ENCODE data around the gene SHISA9. TPM values are rescaled to one million over a fixed set of nuclear protein-coding genes. Genes with fewer than 3 reads are reported as not detected.

Gene SHISA9
- polyA plus RNA-seq, 4 donors: 2.8 to 6.2 (median 4.0) TPM

DNA sequence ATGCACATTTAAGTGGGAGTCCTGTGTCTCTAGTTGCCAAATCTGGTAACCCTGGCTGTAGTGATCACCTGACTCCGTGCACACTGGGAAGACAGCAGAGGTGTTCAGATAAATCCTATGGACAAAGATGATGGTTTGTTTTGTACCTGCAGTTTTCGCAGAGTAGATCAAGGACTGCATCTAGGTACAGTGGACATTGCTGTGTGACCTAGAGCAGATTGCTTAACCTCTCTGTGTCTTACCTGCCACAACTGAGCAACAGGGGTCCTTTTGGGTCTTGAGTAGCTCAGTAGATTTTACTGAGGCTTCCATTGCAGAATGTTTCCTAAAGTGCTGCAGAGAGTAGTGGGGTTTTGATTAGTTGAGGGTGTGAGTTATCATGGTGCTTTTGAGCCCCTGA, 160.8 kb downstream of the SHISA9 start:
- DNase-seq (ENCODE audit: low read depth in 4 of 4, low spot score in 2 of 4): no peak

DNA sequence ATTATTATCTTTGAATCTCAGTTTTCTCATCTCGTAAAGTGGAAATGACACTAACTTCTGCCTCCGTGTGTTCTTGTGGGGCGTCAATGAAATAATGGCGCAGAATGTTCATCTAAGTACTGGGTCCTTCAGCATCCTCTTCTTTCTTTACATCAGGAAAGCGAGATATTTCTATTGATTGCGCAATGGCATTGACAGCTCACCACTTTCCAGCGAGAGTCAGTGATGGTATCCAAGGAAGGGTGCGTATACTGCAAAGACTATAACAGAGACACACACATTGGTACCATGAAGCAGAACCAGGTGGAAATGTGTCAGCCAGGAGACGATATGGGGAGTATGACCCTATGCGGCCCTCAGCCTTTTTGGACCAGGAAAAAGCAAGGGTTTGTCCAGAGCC, 162.1 kb downstream of the SHISA9 start:
- no peak for DNase-seq (ENCODE audit: low read depth in 4 of 4, low spot score in 2 of 4)

DNA sequence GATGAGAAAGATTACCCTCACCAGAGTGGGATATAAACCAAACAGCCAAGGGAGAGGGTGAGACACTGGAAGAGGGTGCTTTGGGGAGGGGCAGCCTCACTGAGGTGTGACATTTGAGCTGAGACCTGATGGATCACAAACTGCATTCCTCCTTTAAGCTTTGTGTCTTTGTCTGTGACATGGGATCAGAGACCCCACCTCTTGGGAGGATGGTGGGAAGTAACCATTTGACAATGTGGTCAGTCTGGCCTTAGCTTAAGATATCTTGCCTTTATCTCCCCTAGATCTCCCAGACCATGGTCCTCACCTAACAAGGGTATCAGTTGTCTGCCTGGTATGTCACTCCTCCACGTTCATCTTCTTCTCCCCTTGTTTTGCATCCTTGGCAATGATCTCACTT, 163.4 kb downstream of the SHISA9 start:
- no peak for DNase-seq (ENCODE audit: low read depth in 4 of 4, low spot score in 2 of 4)

DNA sequence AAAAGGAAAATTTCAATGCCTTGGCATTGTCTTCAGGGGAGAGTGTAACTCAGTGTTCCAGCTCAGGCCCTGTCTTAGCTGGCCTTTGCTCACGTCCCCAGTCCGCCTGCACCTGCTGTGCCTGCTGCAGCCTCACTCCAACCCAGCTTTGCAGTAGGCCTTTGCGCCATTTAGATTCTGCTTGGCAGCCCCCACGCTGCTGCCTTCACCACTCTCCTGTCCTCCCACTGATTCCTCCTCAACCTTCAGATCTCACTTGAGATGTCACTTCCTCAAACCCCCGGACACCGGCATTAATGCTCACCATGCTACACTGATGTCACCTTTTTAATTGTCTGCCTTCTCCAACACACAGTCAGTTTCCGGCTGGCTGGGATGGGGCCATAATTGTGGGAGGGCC, 166.2 kb downstream of the SHISA9 start:
- DNase-seq (ENCODE audit: low read depth in 4 of 4, low spot score in 2 of 4): no peak

DNA sequence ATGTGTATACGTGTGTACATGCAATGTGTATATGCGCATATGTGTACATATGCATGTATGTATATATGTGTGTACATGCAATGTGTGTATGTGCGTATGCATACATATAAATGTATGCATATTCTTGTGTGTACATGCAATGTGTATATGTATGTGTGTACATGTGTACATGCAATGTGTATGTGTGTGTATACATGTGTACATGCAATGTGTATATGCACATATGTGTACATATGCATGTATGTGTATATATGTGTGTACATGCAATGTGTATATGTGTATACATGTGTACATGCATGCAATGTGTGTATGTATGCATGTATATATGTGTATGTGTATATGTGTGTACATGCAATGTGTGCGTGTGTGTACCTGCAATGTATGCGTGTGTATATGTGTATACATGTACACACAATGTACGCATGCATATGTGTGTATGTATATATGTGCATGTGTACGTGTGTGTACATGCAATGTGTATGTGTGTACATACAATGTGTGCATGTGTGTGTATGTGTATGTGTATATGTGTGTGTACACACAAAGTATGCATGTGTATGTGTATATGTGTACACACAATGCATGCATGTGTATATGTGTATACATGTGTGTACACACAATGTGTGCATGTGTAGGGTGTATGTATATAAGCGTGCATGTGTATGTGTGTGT, 167.7 kb downstream of the SHISA9 start:
- DNase-seq (ENCODE audit: low read depth in 4 of 4, low spot score in 2 of 4): no peak

DNA sequence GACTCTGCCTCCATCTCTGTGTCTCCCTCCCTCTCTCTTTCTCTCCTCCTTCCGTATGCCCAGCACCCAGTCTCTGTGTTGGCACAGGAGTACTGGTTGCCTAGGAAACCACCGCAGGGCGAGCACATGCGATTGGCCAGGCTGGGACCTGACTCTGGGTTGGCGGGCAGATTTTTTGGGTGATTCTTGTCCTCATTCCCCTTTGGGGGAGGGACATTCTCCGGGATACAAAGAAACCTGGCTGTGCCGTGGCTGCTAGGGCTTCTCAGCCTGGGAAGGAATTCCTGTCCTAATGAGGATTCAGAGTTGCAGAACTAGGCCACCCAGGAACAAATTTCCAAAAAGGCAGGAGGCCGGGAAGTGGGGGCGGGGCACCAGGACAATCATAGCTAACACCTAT, 168.9 kb downstream of the SHISA9 start:
- DNase-seq (ENCODE audit: low read depth in 4 of 4, low spot score in 2 of 4): no peak

DNA sequence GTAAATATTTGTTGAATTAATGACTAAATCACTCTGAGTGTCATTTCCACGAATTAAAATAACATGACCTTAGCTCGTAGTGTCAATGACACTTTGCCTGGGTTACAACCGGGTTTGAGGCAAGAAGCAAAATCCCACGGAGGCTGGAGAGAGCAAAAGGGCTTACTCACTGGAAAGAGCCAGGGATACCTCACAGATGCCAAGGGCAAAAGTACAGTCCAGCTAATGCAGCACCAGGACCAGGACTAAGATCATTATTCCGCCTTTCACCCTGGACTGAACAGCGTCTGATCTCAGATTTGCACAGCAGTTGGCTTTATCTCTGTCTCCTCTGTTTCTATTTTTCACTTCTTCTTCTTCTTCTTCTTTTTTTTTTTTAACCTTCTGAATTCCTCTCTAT, 175.5 kb downstream of the SHISA9 start:
- DNase-seq (ENCODE audit: low read depth in 4 of 4, low spot score in 2 of 4): no peak

DNA sequence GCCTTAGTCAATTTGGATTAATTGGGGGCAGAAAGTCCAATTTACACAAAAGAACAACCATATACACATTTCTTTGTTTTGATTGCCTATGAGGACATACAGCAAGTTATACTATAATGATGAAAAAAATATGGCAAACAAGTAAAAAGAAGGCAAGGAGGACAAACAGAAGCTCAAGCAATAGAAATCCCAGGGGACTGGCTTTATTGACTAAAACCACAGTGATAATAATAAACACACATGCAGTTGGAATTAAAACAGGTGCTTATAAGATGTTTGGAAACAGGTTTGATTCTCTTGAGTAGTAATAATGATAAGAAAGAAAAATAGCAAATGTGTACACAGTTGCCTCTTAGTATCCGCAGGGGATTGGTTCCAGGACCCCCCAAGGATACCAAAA, 176.4 kb downstream of the SHISA9 start:
- no peak for DNase-seq (ENCODE audit: low read depth in 4 of 4, low spot score in 2 of 4)

DNA sequence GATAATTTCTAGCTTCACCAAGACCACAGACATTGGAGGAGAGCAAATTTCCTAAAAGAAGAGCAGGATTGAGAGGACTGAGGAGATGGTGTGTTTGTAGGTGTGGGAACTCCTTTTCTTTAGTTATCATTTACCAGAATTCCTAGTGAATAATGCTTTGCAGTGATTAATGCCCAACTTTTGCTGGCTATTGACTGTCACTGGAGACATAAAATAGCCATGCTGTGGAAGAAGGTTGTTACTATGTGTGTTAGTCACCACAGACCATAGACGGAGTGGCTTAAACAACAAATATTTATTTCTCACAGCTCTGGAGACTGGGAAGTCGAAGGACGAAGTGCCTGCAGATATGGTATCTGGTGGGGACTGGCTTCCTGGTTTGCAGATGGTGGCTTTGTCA, 179.1 kb downstream of the SHISA9 start:
- no peak for DNase-seq (ENCODE audit: low read depth in 4 of 4, low spot score in 2 of 4)

DNA sequence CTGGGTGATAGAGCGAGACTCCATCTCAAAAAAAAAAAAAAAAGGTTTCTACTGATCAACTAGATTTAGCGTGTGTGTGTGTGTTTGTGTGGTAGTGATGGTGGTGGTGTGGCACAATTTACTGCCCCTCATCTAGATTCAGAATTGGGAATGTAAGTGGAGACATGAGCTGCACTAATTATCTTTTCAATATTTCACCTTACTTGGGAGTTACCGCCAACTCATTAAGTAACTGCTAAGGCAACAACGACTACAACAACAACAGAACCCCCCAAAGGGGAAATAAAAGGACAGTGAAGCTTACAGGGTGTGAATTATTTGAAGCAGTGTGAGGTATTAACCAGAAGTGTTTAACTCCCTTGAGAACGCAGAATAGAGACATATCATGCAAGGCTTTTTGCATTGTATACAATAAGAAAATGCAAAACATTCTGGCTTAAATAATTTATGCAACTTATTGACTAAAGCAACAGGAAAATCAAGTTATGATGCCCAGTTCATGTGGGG, 180.5 kb downstream of the SHISA9 start:
- DNase-seq (ENCODE audit: low read depth in 4 of 4, low spot score in 2 of 4): no peak

DNA sequence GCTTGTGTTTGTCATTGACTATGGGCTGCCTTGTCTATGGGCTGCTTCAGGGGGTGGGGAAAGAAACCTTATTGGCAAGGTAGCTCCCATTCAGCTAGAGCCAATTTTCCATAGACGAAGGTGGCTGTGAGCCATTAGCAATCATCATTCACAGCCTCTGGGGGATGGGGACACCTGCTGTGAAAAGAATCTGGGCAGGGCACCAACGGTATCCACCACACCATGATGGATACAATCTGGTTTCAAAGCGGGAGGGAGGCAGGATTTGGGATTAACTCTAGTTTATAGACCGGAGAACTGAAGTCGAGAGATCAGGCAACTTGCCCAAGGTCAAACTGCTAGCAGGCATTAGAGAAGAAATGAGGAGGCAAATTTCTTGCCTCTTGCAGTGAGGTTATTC, 182.3 kb downstream of the SHISA9 start:
- DNase-seq (ENCODE audit: low read depth in 4 of 4, low spot score in 2 of 4): no peak

DNA sequence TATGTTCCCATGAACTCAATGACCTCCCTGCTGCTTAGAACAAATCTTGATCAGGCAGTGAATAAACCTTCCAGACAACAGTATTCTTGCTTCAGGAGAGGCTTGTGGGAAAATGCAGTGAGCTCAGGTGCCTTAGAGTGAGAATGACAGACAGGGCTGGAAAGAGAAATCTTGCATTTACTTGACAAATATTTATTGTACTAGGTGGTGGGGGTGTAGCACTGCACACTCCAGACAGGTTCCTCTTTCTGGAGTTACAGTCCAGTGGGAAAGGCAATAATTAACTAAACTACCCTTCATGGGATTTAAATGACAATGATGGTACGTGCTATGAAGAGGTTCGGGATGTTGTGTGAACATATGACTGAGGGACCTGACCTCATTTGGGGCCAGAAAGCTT, 182.9 kb downstream of the SHISA9 start:
- DNase-seq (ENCODE audit: low read depth in 4 of 4, low spot score in 2 of 4): peak in 1 of 4 donors; percentile 13

DNA sequence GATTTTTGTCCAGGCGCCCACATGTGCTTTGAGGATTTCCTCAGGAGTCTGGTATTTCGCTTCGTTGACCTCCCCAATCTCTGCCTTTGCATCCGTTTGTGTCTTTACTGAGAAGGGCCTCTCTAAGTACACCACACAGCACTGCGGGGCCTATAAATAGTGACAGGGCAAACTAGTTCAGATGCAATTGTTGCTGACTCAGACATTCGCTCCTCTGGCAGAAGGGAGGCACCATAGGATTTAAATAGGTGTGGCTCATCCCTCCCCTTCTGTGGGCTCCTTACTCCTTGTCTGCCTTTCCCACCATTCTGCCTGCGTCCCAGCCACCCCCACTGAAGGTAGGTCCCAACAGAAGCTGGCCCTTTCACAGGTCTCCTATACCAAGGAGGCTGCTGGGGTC, 192.3 kb downstream of the SHISA9 start:
- DNase-seq (ENCODE audit: low read depth in 4 of 4, low spot score in 2 of 4): no peak

DNA sequence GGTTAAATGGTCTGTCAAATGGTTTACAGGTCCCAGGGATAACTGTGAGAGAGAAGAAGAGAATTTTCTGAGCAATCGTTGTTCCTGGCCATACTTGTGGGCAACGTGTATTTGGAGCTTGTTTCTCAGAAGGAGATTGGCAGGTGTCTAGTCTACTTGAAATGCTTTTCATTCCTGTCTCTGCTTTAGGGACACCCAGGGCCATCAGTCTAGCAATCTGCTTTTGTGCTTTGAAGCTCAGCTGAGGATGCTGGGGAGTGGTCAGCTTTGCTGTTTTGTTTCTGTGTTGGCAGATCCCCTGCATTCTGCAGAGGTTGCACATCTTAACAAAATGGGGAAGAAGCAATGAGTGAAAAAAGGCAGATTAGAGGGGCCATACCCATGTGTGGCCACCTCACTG, 193.7 kb downstream of the SHISA9 start:
- no peak for DNase-seq (ENCODE audit: low read depth in 4 of 4, low spot score in 2 of 4)

DNA sequence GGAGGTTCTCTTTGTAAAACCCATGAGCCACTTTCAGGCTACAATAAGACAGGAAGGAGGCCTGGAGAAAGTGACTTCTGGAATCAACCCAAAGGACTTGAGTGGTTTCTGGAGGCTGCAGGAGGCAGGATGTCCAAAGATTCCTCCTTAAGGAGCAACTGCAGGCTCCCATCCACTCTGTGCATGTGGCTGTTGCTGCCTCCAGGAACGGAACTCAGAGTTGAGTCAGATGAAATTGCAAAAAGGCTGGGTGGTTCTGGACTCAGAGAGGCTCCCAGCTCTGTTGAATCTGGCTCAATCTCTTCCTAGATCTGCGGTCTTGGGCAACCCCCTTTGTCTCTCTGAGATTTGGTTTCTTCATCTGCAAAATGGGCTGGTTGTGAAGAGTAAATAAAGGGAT, 197.1 kb downstream of the SHISA9 start:
- DNase-seq (ENCODE audit: low read depth in 4 of 4, low spot score in 2 of 4): no peak

DNA sequence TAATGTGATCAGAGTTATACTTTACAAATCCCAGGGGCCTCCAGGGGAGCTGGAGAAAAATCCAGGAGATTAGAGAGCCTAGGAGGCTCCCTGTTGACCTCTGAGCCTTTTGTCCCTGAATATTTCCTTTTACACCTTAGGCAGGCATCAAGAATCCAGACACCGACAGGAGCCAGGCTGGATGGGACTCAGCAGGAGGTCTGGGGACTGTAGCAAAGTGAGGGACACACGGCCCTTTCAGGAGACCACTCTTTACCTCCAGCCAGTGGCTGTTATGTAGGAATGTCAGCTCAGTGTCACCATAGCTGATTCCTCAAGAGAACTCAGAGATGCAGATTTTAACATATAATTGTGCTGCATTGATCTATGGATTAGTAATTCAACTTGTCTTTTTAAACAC, 198.4 kb downstream of the SHISA9 start:
- no peak for DNase-seq (ENCODE audit: low read depth in 4 of 4, low spot score in 2 of 4)

DNA sequence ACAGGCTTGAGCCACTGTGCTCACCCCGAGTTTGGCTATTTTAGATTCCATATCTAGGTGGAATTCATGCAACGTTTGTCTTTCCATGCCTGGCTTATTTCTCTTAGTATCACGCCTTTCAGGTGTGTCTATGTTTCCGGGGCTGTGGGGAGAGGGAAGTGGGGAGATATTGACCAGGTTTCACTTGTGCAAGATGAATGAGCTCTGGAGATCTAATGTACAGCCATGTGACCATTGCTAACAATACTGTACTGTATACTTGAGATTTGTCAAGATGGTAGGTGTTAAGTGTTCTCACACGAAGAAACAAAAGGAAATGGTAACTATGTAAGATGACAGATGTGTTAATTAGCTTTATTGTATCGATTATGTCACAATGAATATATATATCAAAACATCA, 199.6 kb downstream of the SHISA9 start:
- DNase-seq (ENCODE audit: low read depth in 4 of 4, low spot score in 2 of 4): no peak

DNA sequence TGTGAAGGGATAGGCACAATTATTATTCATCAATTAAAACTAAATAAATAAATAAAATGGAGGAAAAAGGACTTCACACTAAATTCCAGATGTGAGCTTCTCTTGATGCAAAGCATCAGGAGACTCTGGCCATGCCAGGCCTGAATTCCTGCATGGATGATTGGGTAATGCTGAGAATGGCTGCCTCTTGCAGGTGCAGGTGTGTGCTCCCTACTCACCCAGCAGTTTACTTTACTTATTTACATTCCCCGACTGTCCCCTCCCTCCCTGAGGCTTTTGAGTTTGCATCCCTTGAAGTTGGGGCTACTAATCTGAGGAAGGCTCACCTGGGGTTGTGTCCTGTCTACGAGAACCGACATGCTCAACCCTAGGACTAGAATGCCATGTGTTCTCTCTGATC, 200.4 kb downstream of the SHISA9 start:
- no peak for DNase-seq (ENCODE audit: low read depth in 4 of 4, low spot score in 2 of 4)

DNA sequence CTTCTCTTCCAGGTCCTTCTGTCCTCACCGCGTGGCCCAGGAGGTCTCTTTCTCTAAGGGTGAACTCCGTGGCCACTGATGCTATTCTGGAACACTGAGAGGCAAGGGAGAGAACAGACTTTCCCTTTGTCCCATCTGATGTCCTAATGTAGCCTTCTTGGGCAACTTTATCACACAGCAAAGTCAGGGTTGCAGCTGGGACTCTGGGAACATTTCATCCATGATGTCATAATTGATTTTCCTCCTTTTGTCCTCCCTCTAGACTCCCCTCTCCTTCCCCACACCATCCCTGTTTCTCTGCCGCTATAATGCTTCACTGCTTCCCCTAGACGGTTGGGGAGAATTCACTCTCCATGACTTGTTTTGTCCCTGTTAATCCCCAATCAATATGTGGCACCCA, 201.0 kb downstream of the SHISA9 start:
- no peak for DNase-seq (ENCODE audit: low read depth in 4 of 4, low spot score in 2 of 4)

DNA sequence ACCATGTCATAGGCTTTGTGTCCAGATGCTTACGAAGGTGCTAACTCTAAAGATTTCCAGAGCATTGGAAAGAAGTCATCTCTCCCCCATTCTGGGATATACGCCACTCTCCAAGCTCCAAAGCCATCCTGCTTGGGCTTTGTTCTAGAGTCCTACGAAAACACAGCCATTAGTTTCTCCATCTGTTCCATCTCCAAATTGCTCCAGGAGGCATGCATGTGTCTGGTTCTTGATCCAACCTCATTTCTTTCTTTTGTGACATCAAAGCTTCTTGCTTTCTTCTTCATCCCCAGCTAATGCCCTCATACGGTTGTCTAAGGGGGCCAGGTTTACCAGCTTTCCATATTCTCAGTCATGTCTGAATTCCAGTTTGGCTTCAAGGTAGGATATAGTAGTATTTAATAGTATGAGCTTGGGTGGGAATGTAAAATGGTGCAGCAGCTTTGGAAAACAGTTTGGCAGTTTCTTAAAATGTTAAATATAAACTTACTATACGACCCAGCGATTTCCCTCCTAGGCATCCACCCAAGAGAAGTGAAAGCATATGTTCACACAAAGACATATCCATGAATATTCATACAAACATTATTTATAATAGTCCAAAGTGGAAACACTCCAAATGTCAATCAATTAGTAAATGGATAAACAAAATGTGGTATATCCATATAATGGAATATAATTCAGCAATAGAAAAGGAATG, 202.6 kb downstream of the SHISA9 start:
- DNase-seq (ENCODE audit: low read depth in 4 of 4, low spot score in 2 of 4): no peak

DNA sequence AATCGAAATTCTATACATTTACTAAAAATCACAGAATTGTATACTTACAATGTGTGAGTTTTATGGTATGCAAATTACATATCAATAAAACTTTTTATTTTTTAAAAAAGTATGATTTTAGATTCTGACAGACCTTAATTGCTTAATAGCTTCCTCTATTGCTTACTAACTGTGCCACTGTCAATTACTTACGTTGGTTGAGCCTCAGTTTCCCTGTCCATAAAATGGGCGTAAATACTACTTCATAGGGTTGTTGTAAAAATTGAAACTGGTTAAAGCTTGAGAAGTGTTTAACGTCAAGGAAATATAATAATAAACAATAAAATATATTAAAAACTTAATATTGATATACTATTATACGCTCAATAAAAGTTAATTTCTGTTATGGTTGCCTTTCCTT, 203.4 kb downstream of the SHISA9 start:
- no peak for DNase-seq (ENCODE audit: low read depth in 4 of 4, low spot score in 2 of 4)

DNA sequence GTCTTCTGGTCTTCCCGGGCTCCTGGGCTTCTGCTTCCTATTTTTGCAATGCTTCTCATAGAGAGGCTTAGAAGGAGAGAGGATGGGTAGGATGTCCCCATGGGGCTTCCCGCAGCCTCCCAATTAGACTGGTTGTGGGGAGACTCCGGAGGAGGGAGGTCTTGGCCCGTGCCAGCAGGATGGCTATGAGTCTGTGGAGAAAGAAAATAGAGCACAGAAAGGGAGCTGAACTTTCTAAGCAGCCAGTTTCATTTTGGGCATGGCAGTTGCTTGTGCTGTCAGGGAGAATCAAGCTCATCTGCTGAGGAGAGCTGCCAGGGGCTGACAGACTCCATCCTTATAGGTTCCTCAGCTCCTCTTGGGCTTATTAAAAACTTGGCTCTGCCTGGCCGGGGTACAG, 204.0 kb downstream of the SHISA9 start:
- no peak for DNase-seq (ENCODE audit: low read depth in 4 of 4, low spot score in 2 of 4)

Measured in left renal cortex interstitium (tissue), 4 donors.